ENCODE measurements around the gene C1QL4.

The C1QL4 gene

DNA sequence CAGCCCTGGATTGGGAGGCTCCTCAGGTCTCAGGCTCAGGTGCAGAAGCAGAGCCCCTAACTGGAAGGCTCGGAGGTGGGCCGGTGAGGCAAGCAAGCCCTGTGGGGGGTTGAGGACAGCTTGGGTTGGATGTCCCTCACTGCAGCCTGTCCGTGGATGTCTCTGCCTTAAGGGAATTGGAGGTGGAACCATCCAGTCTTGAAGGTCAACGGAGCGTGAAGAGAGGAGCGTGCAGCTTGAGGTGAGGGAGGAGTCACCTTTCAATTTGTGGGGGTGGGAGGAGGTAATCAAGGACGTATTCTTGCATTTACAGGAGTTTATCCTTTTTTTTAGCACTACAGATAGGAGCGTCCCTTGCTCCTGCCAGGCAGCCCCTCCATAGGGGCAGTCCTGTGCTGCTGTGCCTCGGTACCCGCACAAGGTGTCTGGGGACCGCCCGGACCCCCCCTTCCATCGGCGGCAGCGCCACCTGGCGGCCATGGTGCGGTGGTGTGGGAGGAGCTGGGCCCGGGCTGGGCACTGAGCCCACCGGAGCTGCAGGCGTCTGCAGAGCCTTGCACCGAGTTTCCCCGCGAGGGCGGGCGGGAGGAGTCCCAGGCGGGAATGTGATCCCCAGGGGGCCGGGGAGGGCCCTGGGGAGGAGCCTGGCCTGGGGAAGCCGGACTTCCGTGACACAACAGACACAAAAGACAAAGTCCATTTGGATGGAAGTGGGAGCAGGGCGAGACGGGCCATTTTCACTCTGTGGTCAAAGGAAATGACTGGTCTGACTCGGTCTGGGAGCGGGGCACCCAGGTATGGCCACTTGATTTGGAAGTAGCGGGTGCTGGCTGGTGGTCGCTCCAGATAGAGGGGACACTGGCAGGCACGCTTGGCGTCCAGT lies 10.6 kb upstream of the C1QL4 start:
- no peak for DNase-seq (ENCODE audit: low read depth)

DNA sequence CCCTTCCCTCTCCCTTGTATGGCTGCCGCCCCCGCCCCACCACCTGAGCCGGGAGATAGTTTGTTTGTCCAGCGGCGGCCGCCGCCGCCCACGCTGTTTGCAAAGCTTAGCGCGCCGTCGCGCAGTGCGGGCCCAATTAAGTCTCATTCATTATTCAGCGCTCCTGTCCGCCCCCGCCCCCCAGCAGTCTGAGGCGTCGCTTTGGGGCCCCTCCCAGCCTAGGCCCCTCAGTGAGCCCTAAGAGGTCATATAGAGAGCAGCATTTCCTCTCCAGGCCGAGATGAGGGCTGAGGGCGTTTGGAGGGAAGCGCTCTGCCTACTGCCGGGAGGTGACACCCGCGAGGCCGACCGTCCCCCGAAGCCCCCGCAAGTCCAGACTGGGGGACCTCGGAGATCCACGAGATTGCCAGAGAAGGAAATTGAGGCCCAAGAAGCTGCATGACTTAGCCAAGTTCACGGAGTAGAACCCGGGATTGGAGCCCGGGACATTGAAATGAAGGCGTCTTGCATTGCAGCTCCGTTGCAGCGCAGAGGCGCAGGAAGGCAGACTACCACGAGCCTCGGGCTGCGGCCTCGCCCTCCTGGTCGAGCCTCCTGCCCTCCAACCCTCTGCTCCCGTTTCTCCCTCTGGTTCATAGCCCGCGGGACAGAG lies 9.8 kb upstream of the C1QL4 start, which contains the start of gene DNAJC22:
Gene DNAJC22, plus strand, starts transcription at position 230 of the 652 bp plus-strand sequence. CDS start 1,985 bp downstream, outside the sequence.
- DNase-seq (ENCODE audit: low read depth): no peak

DNA sequence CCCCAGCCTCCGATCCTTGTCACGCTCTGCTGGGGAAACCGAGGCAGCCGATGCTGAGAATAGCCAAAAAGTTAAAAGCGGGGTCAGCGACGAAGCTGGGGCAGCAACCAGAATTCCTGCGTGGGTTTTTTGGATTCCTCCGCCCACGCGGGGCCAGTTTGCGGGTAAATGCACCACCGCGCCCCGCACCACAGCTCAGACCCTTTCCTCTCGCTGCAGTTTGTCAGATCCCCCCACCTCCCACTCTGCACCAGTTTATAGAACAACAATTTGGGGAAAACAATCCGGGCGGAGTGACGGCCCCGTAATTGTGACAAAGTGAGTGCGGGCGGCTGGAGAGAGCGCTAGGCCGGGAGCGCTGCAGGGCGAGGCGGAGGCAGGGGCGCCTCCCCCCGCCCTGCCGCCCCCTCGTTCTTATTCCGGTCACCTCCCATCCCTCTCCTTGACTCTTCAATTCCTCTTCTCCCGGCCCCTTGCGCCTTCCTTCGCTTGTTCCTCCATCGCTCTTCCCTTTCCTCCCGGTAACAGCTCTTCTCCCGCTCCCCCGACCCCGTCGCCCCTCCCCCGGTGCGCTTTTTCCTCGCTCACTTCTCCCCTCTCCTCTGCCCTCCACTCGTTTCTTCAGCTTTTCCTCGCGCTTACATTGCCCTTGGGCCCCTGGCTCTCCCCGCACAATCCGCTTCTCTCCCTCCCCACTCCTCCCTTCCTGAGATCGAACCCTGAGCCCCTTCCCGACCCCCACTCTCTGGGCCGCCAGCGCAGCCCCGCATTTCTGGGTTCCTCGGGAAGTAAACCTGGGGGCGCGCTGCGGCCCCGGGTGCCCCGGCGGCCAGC lies 9.1 kb upstream of the C1QL4 start:
- DNase-seq (ENCODE audit: low read depth): no peak

DNA sequence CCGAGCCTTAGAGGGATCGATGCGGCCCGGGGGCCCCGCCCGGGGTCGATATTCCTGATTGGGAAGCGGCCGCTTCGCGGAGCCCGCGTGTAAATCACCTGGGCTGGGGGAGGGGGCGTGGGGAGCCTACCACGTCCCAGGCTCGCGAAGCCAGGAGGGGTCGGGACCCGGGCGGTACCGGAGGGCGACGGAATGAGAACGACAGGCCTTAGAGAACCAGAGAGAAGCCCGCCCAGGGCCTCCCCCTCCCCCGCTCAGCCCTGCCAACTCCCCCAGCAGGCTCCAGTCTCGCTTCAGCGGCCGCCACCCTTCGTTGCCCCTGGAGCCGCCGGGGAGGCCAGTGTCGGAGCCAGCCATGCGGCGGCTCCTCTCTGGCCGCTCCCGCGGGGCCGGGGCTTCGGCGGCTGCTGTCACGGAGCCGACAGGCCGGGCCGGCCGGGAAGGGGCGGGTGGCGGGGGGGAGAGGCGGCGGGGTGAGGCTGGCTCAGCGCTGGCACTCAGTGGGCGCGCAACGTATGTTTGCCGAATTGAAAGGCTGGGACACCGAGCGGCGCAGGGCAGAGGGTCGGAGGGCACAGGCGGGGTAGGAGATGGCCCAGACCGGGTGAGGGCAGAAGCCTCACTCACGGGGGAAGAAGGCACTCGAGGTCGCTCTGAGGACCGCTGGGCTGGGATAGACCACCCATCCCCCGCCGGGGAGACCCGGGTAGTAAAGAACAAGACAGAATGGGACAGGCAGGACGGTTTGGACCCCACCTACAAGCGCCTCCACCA lies 8.2 kb upstream of the C1QL4 start:
- DNase-seq (ENCODE audit: low read depth): no peak

DNA sequence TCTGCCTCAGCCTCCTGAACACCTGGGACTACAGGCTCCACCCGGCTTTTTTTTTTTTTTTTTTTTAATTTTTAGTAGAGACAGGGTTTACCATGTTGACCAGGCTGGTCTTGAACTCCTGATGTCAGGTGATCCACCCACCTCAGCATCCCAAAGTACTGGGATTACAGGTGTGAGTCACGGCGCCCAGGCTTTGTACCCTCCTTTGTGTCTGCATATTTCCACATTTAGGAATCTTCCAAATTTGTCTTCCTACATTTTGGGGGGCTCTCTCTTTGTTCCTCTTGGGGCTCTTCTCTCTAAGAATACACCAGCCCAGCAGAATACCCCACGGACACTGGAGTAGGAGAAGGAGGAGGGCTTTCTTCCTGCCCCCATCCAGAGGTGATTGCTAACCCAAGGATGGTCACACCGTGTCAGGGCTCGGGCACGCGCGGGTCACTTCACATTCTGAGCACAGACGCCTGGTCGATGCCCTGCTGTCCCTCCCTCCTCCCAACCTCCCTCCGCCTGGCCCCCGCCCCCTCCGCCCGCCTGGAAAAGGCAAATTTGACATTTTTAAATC lies 7.6 kb upstream of the C1QL4 start:
- no peak for DNase-seq (ENCODE audit: low read depth)

DNA sequence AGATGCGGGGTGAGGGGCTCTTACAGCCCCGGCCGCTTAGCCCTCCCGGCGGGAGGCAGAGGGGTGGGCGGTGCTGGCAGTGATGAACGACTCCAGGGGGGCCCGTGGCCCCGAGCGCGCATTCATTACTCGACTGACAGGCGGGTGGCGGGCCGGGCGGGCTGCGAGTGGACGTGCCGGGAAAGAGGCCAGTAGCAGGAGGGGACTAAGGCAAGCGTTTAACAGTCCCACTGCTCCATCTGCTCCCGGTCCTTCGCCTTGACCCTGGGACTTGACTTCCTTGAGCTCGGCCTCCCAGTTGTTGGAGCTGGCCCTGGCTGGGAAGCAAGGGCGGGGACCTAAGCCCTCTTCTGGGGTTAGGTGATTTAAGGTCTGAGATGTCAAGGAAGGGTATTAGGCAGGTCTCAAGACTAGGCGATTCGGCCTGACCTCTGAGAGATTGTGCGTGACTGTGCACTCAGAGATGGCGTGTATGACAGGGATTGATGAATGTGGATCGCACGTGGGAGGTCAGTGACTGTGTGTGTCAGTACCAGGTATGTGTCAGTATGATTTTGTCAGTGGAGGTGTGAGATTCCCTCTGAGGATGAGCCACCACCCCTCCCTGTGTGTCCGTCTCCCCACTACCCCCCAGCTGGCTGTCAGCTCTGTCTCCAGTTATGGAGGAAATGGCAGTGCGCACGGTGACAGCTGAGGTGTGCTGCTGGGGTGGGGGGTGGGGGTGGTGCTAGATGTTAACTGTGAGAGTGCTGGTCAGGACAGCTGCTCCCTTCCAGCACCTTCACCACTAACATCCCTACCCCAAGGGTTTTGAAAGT lies 6.1 kb upstream of the C1QL4 start:
- no peak for DNase-seq (ENCODE audit: low read depth)

DNA sequence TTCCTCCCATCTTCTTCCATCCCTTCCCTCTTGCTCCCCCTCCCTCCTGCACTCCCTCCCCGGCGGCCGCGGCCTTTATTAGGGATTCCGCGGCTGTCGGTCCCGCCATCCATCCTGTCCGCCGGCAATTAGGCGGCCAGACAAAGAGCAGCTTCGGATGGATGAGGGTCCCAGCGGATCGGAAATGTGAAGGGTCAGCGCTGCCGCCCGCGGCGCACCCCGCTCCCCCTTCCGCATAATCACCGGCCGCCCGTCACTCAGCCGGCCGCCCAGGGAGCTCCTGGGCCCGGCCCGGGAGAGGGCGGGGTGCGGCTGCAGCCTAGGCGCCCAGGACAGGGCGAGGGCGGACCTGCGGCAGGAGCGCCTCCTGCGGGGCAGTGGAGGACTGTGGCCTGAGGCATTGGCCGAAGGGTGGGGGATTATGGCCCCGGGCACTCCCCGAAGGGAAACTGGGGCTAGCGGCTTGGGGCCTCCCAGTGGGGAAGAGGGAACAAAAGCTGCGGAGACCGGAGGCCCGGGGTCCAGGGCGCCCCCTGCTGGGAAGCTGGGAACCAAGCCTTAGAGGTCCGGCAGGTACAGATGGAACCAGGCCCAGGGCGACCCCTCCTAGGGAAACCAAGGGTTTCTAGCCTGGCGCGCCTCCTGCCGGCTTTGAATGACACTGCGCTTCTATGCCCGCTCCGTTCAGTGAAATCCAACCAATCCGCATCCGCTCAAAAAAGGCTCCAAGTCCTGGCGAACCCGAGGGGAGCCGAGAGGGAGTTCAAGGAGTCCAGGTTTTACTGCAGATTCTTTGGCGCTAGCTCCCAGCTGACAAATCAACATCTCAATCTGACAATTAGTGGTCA lies 5.3 kb upstream of the C1QL4 start:
- no peak for DNase-seq (ENCODE audit: low read depth)

DNA sequence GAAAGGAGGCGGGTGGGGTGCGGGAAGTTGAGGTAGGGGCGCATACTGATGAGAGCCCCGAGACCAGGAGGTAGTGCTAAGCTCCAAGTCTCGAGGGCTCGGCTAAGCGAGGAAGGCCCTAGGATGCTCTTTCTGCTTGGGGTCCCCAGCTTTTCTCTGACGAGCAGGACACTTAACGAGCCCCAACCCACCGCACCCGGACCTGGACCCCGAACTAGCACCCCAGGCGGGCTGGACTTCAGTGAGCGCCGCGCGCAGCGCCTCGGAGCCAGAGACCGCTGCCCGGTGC lies 4.7 kb upstream of the C1QL4 start:
- DNase-seq (ENCODE audit: low read depth): no peak

DNA sequence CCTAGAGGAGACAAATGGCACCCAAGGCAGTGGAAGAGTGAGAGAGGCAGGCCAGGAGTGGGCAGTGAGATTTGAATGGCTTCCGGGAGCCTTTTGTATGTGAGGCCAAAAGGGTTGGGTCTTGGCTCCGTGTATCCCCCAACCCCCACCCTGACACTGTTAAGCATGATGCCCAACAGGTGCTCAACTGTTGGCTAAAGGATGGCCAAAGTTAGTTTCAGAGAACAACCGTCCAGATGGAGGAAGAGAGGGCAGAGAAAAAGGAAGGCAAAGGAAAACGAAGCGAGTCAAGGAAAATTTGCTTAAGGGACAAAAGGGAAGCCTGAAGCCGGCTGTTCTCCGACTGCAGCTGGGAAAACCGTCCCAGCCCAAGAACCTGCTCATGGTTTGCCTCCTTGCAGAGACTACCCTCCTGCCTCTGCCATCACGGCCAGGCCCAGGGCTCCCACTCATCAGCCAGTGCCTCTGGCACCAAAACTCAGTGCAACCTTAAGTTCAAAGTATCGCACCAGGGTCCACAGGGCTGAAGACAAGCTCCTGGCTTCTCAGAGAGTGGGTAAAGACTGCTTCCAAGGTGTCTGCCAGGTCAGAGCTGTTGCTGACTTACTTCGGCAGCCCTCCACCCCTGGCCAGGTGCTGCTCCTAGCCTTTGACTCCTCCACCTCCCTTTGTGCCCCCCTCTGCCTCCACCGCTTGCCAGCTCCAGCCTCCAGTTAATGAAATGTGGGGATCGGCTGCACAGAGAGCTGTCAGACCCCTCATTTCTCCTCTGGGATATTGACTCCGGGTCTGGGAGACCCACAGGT lies 4.2 kb upstream of the C1QL4 start:
- no peak for DNase-seq (ENCODE audit: low read depth)

DNA sequence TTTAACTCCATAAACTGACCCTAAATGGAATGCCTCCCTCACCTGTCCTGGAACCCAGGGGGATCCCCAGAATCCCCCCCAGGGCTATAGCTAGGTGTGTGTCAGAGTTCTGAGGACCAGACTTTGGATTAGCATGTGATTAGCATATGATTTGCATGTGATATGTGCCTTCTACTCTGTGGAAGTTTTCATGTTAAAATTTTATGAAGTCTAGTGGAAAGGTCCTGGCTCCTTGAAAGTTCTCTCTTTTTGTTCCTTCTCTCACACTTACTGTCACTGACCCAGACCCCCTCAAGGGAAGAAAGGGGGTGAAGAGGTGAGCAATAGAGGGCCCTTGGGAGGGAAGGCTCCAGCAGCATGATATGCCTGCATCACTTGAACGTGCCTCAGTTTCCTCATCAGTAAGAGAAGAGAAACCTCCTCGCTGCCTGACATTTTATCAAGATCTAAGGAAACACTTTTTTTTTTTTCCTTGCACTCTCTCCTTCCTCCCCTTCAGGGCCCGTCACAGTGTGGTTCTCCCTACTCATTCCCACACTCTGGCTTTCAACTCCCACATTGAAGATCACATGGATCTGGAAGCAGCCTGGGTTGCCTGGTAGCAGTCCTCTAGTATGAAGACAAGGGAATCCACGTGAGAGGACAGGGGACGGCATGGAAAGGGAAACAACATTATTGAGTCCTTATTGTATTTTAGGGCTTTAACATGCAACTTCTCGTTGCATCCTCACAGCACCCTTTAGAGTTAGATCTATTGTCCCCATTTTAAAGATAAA lies 3.3 kb upstream of the C1QL4 start:
- no peak for DNase-seq (ENCODE audit: low read depth)

DNA sequence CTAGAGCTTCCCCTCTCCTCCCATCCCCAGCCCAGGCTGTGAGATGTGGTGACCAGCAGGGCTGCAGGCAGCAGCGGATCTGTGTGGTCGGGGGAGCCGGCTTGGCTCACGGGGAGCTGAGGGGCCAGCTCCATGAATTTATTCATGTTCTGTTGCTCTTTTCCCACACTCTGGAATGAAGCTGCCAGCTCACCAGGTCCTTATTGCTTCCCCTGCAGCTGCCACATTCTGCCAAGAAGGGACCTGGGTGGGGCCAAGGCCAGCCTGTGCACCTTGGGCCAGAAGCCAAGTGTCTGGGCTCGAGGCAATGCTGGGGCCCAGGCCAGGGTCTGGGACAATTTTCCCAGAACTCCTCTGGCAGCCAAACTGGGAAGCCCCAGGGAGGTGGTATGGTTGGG lies 2.5 kb upstream of the C1QL4 start:
- DNase-seq (ENCODE audit: low read depth): no peak

DNA sequence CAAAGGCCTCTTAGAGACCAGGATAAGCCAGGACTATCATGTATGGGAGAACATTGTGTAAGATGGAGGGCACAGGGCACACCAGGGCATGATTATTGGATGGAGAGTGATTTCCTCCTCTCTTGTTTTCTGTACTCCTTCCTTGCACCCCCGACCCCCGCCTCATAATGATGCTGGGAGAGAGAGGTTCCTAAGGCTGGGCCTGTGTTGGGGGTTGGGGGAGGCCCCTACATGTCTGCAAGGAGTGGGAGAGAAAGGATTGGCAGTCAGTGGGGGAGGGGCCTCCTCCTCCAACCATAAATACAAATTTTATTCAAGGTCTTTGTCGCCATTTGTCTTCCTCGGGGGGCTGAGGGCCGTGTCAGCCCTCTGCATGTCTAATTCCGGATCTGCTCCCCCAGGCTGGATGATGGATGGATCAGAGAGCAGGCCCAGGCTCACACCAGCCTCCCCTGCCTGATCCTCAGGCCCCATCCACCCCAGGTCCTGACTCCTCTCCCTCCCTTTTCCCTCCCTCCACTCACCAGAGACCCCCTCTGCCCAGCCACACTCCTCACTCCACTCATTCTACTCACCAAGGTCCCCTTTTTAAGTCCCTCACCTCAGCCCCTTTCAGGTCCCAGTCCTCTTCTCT lies 2.0 kb upstream of the C1QL4 start:
- DNase-seq (ENCODE audit: low read depth): no peak

DNA sequence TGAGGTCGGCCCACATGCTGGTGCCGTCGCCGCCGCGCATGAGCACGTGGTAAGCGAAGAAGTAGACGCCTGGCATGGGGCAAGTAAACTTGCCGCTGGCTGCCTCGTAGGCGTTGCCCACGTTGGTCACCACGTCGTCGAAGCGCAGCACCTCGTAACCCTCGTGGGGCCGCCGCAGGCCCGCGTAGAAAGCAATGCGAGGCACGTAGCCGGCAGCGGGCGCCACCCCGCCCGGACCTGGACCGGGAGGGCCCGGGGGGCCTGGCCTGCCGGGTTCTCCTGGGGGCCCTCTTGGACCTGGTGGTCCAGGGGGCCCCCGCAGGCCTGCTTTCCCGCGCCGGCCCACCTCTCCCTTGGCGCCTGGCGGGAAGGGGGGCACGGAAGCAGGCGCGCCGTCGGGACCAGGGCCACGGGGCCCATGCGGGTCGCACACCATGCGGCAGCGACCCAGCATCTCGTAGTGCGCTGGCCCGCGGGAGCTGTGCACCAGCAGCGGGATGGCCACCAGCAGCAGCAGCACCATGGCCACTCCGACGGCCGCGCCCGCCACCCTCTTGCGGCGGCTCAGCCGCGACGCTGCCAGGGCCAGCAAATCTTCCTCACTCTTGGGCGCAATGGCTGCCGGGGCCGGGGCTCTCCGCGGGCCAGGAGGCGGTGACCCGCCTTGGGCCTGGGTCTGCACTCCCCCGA lies 888 bp downstream of the C1QL4 start:
- DNase-seq (ENCODE audit: low read depth): no peak

DNA sequence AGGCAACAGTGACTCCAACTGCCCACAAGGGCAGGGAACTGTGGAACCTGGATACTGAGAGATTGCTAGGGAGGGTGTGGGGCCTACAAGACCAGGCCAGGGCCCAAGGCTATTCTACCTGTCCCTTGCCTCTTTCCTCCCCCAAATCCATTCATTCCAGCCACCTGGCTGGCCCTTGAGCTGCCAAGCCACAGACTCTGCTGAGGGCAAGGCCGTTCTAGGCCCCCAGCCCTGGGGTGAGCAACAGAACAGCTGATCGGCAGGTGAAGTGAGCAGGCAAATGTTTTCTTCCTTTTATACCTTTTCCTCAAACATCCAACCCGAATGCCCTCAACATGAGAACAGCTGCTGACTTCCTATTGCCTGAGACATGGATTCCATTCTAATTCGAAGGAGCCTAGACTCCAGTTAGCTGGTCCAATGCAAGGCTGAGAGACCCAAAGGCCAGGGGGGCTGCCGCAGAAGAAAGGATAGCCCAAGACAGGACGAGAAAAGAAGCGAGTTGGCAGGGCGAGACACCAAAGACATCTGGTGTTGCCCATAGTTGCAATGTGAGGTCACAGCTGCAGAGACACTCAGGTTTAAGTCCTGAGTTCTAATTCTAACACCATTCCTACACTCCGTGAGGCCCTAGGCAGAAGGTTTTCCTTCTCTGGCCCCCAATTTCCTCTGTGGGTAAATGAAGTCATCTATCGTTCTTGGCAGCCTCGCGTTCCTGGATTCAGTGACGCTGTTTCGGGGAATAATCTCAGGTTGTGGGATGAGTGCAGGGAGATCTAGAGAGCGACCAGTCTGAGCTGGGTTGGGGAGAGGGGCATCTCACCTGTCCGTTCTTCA lies 1.7 kb downstream of the C1QL4 start:
- no peak for DNase-seq (ENCODE audit: low read depth)

DNA sequence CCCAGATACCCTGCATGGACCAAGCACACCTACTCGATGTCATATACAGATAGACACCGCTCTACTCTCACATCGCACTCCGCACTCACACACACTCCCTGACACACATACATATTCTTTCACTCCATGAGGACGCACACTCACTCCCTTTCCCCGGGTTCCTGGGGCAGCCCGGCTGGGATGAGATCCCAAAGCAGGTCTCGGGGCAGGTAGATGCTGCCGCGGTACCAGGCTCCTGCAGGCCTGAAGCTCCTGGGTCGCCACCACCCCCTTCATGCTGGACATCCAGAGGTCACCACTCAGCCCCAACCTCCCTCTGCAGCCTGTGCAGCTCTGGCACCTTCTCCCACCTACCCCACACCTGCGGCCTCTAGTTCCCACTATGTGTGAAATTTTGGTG lies 2.3 kb downstream of the C1QL4 start:
- no peak for DNase-seq (ENCODE audit: low read depth)

DNA sequence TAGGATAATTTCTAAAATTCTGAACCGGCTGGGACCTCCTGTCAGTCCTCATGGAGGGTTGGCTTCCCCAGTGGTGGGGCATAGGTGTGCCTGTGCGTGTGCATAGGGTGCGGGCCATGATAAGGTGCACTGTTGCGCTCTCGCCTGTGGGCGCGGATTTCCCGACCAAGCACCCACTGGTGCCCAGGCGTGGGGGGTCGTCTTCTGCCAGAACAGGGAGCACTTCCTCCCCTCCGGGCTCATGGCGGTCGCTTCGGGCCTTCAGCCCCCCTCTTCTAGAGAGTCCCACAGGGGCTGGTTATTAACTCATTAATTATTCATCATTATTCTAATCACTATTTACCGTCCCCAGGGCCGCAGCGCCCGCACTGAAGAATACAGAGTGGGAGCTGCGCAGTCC lies 2.8 kb downstream of the C1QL4 start:
- no peak for DNase-seq (ENCODE audit: low read depth)

Measured in HS-27A (cell line).